NCI-H2196 (cell line): Measurements from ENCODE around the gene PDE10A.

Source experiments
- DNase-seq: peaks from one replicate; lab custom pipeline; 2025; ENCODE audit not compliant: unreplicated experiment; lab: John Stamatoyannopoulos, UW

Gene PDE10A

GRCh38 chr6:165678904-165679303 is 15.9 kb upstream of the PDE10A start:
- DNase-seq, result no peak

DNA sequence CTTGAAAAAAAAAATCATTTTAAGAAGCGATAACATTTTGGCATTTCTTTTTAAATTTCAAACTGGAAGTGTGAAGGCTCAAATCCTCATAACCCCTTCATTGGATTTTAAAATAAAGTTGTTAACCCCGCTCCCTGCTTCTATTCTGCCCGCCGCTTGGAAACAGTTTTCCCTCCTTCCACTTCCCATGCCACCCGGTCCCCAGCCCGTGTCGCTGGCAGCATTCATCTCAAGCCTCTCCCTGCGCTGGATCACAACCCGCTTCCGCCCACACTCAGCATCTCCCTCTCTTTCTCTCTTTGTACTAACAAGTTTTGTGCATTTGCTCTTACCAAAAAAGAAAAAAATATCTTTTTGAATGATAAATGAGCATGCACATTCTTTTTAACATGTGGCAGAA is 15.4 kb upstream of the PDE10A start:
- DNase-seq, result no peak

GRCh38 chr6:165677091-165677490 is 14.1 kb upstream of the PDE10A start:
- DNase-seq, result no peak

GRCh38 chr6:165676435-165677068 is 13.5 kb upstream of the PDE10A start:
- DNase-seq, result no peak

GRCh38 chr6:165675120-165675519 is 12.1 kb upstream of the PDE10A start:
- DNase-seq, result no peak

DNA sequence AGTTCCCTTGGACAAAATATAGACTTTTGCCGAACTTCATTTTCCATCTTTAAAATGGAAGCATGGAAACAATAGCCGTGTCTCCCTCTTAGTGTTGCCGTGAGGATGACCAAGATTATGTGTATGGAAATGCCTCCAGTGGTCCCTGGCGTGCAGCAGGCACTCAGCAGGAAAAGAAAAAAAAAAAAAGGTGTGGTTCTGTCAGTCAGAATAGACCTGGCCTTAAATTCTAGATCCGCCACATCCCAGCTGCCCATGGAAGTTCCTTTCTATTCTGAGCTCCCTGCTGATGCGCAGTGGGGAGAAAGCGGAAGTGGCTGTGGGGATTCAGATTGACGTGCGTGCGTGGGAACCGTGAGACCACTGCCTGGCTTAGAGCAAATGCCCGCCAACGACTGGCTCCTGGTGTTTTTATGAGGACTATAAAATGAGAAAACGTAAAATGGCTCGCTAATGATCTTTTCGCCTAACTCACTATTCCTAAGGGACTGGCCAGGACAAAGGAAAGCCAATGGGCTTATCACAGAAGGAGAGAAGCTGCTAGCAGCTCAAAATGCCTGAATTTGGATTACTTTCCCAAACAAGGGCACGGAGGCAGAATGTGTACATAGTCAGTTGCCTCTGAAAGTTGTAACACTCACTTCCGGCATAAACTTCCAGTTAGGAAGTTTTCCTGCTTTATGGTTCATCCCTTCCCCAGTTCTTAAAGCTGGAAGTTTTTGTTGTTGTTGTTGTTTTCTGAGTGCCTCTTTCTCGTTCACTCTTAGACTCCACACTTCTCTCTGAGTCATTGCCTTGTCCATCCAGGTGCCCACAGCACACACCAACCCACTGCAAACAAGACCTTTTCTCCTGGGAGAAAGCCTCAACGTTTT is 11.4 kb upstream of the PDE10A start:
- no peak for DNase-seq

- DNase-seq, result no peak
Observed at GRCh38 chr6:165671222-165671768, 8.3 kb upstream of the PDE10A start.

GRCh38 chr6:165668951-165669350 is 5.9 kb upstream of the PDE10A start:
- DNase-seq, result no peak

DNA sequence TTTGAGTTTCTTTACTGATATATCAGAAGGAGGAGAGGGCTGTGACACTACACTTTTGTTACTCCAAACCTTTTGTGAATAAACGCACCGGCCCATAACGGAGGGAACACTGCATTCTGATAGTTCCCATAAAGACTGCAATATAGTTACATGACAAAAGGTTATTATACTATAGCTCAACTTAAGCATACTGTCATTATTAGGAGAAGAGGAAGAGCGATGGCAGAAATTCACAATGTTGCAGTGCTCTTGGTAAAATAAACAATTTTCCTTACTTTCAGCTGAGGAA is 2.3 kb upstream of the PDE10A start:
- DNase-seq, result no peak

GRCh38 chr6:165664559-165665383 is 1.7 kb upstream of the PDE10A start:
- no peak for DNase-seq

DNA sequence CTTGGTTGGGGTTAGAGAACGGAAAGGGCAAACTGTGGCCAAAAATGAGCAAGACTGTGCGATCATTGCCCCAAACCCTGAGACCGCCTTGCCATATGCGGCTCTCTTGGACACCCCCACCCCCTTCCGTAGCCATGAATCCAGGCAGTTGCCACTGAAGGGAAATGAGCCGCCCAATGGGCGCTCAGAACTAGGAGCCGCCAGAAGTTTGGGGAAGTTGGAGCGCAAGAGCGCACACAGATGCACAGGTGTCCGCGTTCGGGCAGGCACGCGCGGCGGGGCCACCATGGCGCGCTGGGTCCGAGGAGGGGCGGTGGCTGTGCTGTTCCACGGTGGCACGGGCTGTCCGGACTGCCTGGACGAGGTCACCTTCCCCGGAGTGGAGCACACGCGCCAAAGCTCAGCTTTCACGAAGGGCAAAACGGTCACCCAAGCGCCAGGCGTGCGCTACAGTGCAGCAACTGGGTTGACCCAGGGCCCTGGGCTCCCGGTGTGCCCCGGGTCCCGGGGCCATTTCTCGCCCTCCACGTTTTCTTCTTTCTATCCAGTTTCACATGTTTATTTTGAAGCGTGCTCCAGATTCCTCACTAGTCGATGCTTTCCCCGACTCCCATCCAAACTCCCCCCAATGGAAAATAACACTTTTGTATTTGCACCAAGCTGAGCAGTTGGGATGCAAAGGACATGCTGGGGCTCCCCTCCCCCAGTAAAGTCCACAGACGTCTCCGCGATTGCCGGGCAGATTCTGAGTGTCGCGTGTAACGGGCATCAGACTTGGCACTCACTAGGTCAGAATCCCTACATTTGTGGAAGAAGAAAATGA is 906 bp upstream of the PDE10A start:
- no peak for DNase-seq

- DNase-seq, result no peak
Observed at GRCh38 chr6:165663377-165663735, 315 bp upstream of the PDE10A start.

DNA sequence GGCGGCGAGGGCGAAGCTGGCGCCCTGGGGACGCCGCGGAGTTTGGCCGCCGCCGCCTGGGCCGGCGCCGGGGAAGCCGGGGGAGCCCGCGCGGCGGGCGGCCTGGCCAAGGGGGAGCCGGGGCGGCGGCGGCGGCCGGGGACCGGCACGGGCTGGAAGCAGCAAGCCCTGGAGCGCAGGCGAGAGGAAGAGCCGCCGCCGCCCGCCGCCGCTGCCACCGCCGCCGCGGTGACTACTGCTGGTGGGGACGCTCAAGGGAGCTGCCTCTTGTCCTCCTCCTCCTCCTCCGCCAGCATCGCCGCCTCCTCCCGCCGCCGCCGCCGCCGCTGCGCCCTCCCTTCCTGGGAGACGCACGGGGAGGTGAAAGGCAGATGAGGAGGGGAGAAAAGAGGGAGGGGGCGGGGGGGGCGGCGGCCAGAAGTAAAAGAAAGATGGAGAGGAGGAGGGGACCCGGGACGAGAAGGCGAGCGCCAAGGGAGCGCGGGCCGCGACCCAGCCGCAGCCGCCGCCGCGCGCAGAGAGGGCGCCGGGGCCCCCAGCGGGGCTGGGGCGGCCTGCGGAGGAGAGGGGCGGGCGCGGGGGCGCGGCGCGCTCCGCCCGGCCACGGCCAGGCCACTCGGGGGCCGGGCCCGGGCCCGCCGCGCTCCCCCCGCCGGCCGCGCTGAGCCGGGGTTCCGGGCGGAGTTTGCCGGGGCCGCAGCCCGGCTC is 846 bp downstream of the PDE10A start:
- peak; percentile 9 for DNase-seq

GRCh38 chr6:165661664-165662025 is 1.4 kb downstream of the PDE10A start:
- DNase-seq, result no peak

GRCh38 chr6:165660857-165661663 is 2.0 kb downstream of the PDE10A start:
- DNase-seq, result no peak

GRCh38 chr6:165659945-165660856 is 2.8 kb downstream of the PDE10A start:
- DNase-seq, result peak; percentile 2

GRCh38 chr6:165658395-165659058 is 4.5 kb downstream of the PDE10A start:
- DNase-seq, result no peak

GRCh38 chr6:165657325-165657680 is 5.7 kb downstream of the PDE10A start:
- no peak for DNase-seq
